Measurements from ENCODE around the gene ARMC7.
"Not testable (repeated sequence)": the region's sequence is repeated elsewhere in the genome, so short reads cannot be mapped to it uniquely, and the experiment has no call there.

The ARMC7 gene

GRCh38 chr17:75103601-75104554, 5.9 kb upstream of the ARMC7 start:
- no peak for DNase-seq

GRCh38 chr17:75105126-75106080, 4.4 kb upstream of the ARMC7 start:
- DNase-seq = peak; percentile 70

- DNase-seq = no peak
Observed at GRCh38 chr17:75108193-75108592, 1.6 kb upstream of the ARMC7 start.

GRCh38 chr17:75109046-75109406, 743 bp upstream of the ARMC7 start:
- no peak for DNase-seq

GRCh38 chr17:75110234-75110937, 617 bp downstream of the ARMC7 start:
- DNase-seq = no peak

GRCh38 chr17:75111777-75112335, 2.1 kb downstream of the ARMC7 start:
- no peak for DNase-seq

- DNase-seq = peak; percentile 83
Observed at GRCh38 chr17:75113798-75114551, 4.2 kb downstream of the ARMC7 start.

GRCh38 chr17:75114552-75115314, 5.0 kb downstream of the ARMC7 start:
- DNase-seq = no peak

- DNase-seq = no peak
Observed at GRCh38 chr17:75115555-75115954, 5.8 kb downstream of the ARMC7 start.

GRCh38 chr17:75116737-75117136, 7.0 kb downstream of the ARMC7 start:
- DNase-seq = no peak

- DNase-seq = no peak
Observed at GRCh38 chr17:75118307-75118706, 8.5 kb downstream of the ARMC7 start.

- peak; percentile 98 for DNase-seq
Observed at GRCh38 chr17:75124041-75124818, 14.5 kb downstream of the ARMC7 start.

GRCh38 chr17:75124819-75125162, 15.0 kb downstream of the ARMC7 start:
- no peak for DNase-seq

- no peak for DNase-seq
Observed at GRCh38 chr17:75125984-75126383, 16.2 kb downstream of the ARMC7 start.

GRCh38 chr17:75126954-75127353, 17.2 kb downstream of the ARMC7 start:
- no peak for DNase-seq

GRCh38 chr17:75127936-75128335, 18.2 kb downstream of the ARMC7 start:
- DNase-seq = not testable (repeated sequence)

GRCh38 chr17:75128694-75129505, 19.1 kb downstream of the ARMC7 start:
- no peak for DNase-seq

- no peak for DNase-seq
Observed at GRCh38 chr17:75129576-75129975, 19.8 kb downstream of the ARMC7 start.

GRCh38 chr17:75130059-75130631, 20.4 kb downstream of the ARMC7 start:
- DNase-seq = no peak
